SH-SY5Y (cell line): ENCODE data around the gene KLHL3.

Source experiments
- GATA2 ChIP-seq: IDR thresholded peaks from 2 replicates; pipeline ENCODE4 v1.6.1; 2011; ENCODE audit warnings: mild to moderate bottlenecking, low read depth, low read length
- GATA3 ChIP-seq: IDR thresholded peaks from 2 replicates; pipeline ENCODE4 v1.6.1; 2011; ENCODE audit warnings: low read depth, mild to moderate bottlenecking, low read length, moderate library complexity

- TF ChIP-seq GATA2 (no peak), GATA3 (no peak)
Measured at GRCh38 chr5:137761566-137761965, 25.7 kb upstream of the KLHL3 start.
